Left ventricle myocardium inferior (tissue), 1 donor: Measurements from ENCODE around the gene OR12D1. TPM values are rescaled to one million over a fixed set of nuclear protein-coding genes. Genes with fewer than 3 reads are reported as not detected.

Experiments
- DNase-seq: peaks from one replicate; pipeline ENCODE4 v3.0.0-alpha.2; 2020
- H3K27ac ChIP-seq: fragments of 200-600 bp; replicated peaks from 2 replicates; pipeline ENCODE4 v1.8.0; 2021
- H3K27me3 ChIP-seq: fragments of 200-600 bp; 2 replicates; pipeline ENCODE4 v1.8.0; 2021; ENCODE audit warnings: low read depth
- H3K36me3 ChIP-seq: fragments of 200-600 bp; 2 replicates; pipeline ENCODE4 v1.8.0; 2021
- H3K4me1 ChIP-seq: fragments of 200-600 bp; 2 replicates; pipeline ENCODE4 v1.8.0; 2021
- H3K4me3 ChIP-seq: fragments of 200-600 bp; 2 replicates; pipeline ENCODE4 v1.8.0; 2021; ENCODE audit warnings: mild to moderate bottlenecking, moderate library complexity
- H3K9me3 ChIP-seq: fragments of 200-600 bp; replicated peaks from 2 replicates; pipeline ENCODE4 v1.8.0; 2021
- intact Hi-C: fragments of 100-400 bp; cut with micrococcal nuclease; formaldehyde crosslinking; loops from one replicate; pipeline ENCODE4 v1.11.0; 2022
- total RNA-seq: library from RNA; stranded (reverse); fragmentation: NEBNext Ultra II Directional; extraction: Animal tissue kit (Norgen Biotek cat#: 25700); gene quantifications from one replicate; pipeline ENCODE4 v1.2.1, GENCODE V29; 2021
- TF ChIP-seq, protein P1 (sequence below): fragments of 200-600 bp; IDR thresholded peaks from 2 replicates; pipeline ENCODE4 v1.8.0; 2021; ENCODE audit warnings: antibody characterized with exemption, mild to moderate bottlenecking, borderline replicate concordance
- donor health status: DM: no; HTN: yes; CAD: no; lungs with severe emphysema.

The OR12D1 gene
- total RNA-seq, 1 donor from 2014 or later = not detected

DNA sequence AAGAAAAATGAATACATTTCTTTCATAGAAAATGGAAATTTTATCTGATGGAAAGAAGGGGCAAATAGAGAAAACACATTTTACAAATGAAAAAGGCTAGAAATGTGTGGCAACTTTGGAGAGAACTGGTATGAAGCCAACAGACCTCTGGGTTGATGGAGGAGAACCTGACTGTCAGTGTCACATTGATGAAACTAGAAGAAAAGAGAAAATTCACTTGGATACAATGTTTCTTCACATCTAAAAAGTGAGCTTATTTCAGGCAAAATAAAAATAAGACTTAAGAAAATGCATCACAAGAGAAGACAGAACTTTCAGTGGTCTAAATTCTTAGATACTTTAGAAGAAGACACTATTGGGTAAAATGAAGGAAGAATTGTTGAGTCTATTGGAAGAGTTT is 19.4 kb upstream of the OR12D1 start, which contains the start of gene OR12D2:
TSS of gene OR12D2 (plus strand) at position 301 of the 400 bp plus-strand sequence. CDS start 1,069 bp downstream, outside the sequence.
- intact Hi-C loops = no loop called here
- Histone ChIP-seq H3K4me3 (no peak within 1 kb of the TSS), H3K4me1 (no peaks in the 10 kb centered on the region), H3K36me3 (no peaks in the 10 kb centered on the region), H3K9me3 (no peaks in the 10 kb centered on the region), H3K27me3 (peaks cover 9% of the 10 kb centered on the region), H3K27ac (no peak within 1 kb of the TSS)
- DNase-seq = no peak
- TF ChIP-seq, protein P1, sequence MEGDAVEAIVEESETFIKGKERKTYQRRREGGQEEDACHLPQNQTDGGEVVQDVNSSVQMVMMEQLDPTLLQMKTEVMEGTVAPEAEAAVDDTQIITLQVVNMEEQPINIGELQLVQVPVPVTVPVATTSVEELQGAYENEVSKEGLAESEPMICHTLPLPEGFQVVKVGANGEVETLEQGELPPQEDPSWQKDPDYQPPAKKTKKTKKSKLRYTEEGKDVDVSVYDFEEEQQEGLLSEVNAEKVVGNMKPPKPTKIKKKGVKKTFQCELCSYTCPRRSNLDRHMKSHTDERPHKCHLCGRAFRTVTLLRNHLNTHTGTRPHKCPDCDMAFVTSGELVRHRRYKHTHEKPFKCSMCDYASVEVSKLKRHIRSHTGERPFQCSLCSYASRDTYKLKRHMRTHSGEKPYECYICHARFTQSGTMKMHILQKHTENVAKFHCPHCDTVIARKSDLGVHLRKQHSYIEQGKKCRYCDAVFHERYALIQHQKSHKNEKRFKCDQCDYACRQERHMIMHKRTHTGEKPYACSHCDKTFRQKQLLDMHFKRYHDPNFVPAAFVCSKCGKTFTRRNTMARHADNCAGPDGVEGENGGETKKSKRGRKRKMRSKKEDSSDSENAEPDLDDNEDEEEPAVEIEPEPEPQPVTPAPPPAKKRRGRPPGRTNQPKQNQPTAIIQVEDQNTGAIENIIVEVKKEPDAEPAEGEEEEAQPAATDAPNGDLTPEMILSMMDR = no peak

DNA sequence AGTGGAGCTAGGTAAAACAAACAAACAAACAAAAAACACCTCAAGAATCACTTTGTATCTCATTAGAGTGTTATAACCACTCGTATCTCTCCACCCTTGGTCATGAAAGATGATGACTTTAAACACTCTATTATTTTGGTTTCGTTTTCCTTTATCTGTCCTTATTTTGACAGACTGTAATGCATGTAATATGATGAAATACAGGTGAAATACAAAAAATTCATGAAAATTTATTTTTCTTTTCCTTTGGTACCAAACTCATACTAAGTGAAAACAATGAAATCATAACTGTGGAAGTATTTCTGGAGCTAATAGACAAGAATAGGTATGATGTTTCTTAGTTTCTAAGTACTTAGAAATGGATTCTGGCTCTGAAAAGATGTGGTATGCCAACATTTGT is 15.2 kb upstream of the OR12D1 start:
- H3K27ac ChIP-seq = no peak overlapping the region
- H3K4me3 ChIP-seq = no peak overlapping the region
- no peaks in the 10 kb centered on the region for H3K27me3 ChIP-seq
- H3K36me3 ChIP-seq = no peaks in the 10 kb centered on the region
- no peaks in the 10 kb centered on the region for H3K4me1 ChIP-seq
- TF ChIP-seq, protein P1 = no peak
- intact Hi-C loops = no loop called here
- no peak for DNase-seq
- no peaks in the 10 kb centered on the region for H3K9me3 ChIP-seq

DNA sequence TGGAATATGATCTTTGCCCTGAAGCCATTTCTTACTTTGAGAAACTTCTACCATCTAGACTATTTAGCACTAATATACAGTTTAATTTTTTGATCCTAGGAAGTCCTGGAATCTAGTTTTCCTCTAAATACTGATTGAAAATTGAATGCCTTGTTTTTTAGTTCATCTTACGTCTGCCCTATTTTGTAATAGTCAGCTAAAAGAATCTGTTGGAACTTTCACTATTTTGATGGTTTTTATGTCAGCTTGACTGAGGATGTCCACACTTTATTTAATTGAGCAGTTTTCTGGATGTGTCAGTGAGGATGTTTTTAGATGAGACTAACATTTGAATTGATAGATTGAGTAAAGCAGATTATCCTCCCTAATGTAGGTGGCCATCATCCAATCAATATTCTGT is 10.9 kb upstream of the OR12D1 start:
- Histone ChIP-seq H3K4me3 (no peak overlapping the region), H3K4me1 (no peaks in the 10 kb centered on the region), H3K27me3 (no peaks in the 10 kb centered on the region), H3K9me3 (peaks cover 16% of the 10 kb centered on the region), H3K27ac (no peak overlapping the region), H3K36me3 (no peaks in the 10 kb centered on the region)
- DNase-seq = no peak
- intact Hi-C loops = no loop called here
- TF ChIP-seq, protein P1 = no peak

DNA sequence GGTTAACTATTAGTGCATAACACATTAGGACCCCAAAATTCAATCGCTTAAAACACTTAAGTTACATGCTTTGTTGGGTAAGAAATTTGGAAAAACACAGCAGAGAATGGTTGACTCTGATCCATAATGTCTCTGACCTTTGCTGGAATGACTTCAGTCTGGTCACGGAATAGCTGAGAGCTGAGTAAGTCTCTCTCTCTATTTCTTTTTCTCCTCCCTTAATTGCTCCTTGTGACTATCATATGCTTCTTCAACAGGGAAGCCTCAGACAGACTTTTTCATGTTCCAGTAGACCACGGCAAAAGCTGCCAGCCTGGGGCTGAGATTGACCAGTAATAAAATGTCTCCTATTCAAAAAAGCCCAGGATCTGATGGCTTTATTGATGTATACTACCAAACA is 4.8 kb downstream of the OR12D1 start:
- Histone ChIP-seq H3K27me3 (no peaks in the 10 kb centered on the region), H3K4me1 (no peaks in the 10 kb centered on the region), H3K9me3 (peaks cover 16% of the 10 kb centered on the region), H3K4me3 (no peak overlapping the region), H3K36me3 (no peaks in the 10 kb centered on the region), H3K27ac (no peak overlapping the region)
- TF ChIP-seq, protein P1 = no peak
- intact Hi-C loops = no loop called here
- no peak for DNase-seq

DNA sequence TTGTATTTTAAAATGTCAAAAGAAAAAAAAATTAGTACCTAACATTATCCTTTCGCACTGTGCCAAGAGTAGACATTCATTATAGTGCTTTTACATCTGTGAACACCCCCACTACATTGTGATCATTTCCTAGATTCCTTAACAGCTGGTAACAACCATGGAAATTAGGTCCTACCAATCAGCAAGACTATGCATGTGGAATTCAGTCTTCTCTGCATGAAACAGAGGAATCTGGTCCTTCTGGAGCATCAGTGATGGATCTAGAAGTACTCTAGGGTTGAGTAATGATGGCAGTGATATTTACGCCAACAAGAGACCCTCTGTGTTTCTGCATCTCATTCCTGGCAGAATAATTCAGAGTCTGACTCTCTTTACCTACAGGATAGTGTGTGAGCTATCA is 9.4 kb downstream of the OR12D1 start:
- Histone ChIP-seq H3K27ac (no peak overlapping the region), H3K4me1 (no peaks in the 10 kb centered on the region), H3K36me3 (no peaks in the 10 kb centered on the region), H3K27me3 (no peaks in the 10 kb centered on the region), H3K4me3 (no peak overlapping the region), H3K9me3 (peaks cover 16% of the 10 kb centered on the region)
- no peak for DNase-seq
- intact Hi-C loops = no loop called here
- TF ChIP-seq, protein P1 = no peak

DNA sequence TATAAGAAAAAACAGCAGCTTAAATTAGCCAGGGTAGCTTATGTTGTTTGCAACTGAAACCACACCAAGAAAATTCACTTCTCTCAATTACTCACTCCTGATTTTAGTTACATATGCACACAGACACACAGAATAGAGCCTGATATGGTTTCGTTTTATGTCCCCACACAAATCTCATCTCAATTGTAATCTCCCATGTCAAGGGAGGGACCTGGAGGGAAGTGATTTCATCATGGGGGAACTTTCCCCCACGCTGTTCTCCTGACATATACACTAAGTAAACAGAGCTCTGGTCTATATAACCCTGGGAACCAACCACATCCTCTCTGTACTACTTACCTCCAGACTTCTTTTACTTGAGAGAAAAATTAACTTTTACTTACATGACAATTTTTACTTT is 9.8 kb downstream of the OR12D1 start:
- no peak overlapping the region for H3K4me3 ChIP-seq

More for the DNA sequence above, 9.8 kb downstream of the OR12D1 start:
- H3K36me3 ChIP-seq = no peaks in the 10 kb centered on the region
- DNase-seq = no peak
- H3K4me1 ChIP-seq = no peaks in the 10 kb centered on the region
- intact Hi-C loops = no loop called here
- no peak overlapping the region for H3K27ac ChIP-seq
- TF ChIP-seq, protein P1 = no peak
- H3K27me3 ChIP-seq = no peaks in the 10 kb centered on the region
- H3K9me3 ChIP-seq = peaks cover 16% of the 10 kb centered on the region
